Ovary (tissue), 9 donors: ENCODE data around the gene CNNM2. TPM values are rescaled to one million over a fixed set of nuclear protein-coding genes. Genes with fewer than 3 reads are reported as not detected.

Experiments used
- DNase-seq, 5 donors: peaks; one replicate each; pipeline ENCODE4 v3.0.0-alpha.2; 2019 to 2020
- H3K27ac ChIP-seq, 2 donors: fragments of 200-600 bp; one replicate each; pipeline versions ENCODE4 v1.5.1 to v1.8.0; 2019 to 2022
- H3K27me3 ChIP-seq: fragments of 200-600 bp; one replicate; pipeline ENCODE4 v1.8.0; 2022
- H3K36me3 ChIP-seq: fragments of 200-600 bp; sonication (generic); one replicate; pipeline ENCODE4 v1.5.1; 2019
- H3K4me1 ChIP-seq: one replicate; pipeline ENCODE4 v1.8.1; 2013; ENCODE audit warnings: mild to moderate bottlenecking, moderate library complexity; ENCODE audit not compliant: insufficient read depth
- H3K4me3 ChIP-seq: fragments of 200-600 bp; sonication (generic); one replicate; pipeline ENCODE4 v1.5.1; 2017
- H3K9me3 ChIP-seq, 2 donors: fragments of 200-600 bp in 1 of 2; sonication (generic) in 1 of 2; one replicate each; pipeline versions ENCODE4 v1.5.1 to v1.8.1; 2013 to 2019; ENCODE audit warnings: mild to moderate bottlenecking in 1 of 2, moderate library complexity in 1 of 2
- EP300 ChIP-seq: sonication (generic); formaldehyde crosslinking; IDR thresholded peaks from one replicate; pipeline ENCODE4 v1.6.1; 2017; ENCODE audit warnings: antibody characterized with exemption
- POLR2A ChIP-seq: fragments of 450-650 bp; IDR thresholded peaks from one replicate; pipeline ENCODE4 v1.6.1; 2017; ENCODE audit warnings: antibody characterized with exemption, mild to moderate bottlenecking, moderate library complexity
- WGBS, 3 donors: extraction: QIAGEN DNeasy Blood & Tissue Kit in 1 of 3; methylation state at CpG; one replicate each; pipeline versions ENCODE4 v1.1.5 to v1.1.7; 2013 to 2017; 5-methylcytosine and 5-hydroxymethylcytosine counted together
- intact Hi-C, 4 donors: fragments of 100-400 bp; cut with DNase I; formaldehyde crosslinking; loops; one replicate each; pipeline versions ENCODE4 v1.11.0 to v1.15.1; 2022 to 2023
- polyA plus RNA-seq, 2 donors: library from polyadenylated mRNA; stranded (reverse); fragments of 200-250 nt in 1 of 2; fragments of 350-450 nt in 1 of 2; fragmentation: Illumina TruSeq in 1 of 2; extraction: RNeasy Lipid Tissue Mini Kit (QIAGEN cat#74804) in 1 of 2; gene quantifications; one replicate each; pipeline ENCODE4 v1.2.3, GENCODE V29; 2013 to 2014
- total RNA-seq, 7 donors: library from RNA; depleted of rRNA in 2 of 7; stranded (reverse); fragments of >200 nt in 2 of 7; fragmentation: NEBNext Ultra II Directional in 3 of 7; extraction: Animal tissue kit (Norgen Biotek cat#: 25700) in 3 of 7; gene quantifications; one replicate each; pipeline versions ENCODE4 v1.1.0 to v1.2.4, GENCODE V29; 2016 to 2023
- TF ChIP-seq, protein P1 (sequence below), 3 donors: fragments of 450-650 bp in 2 of 3; fragments of 200-600 bp in 1 of 3; IDR thresholded peaks; one replicate each; pipeline versions ENCODE4 v1.5.1 to v1.8.0; 2016 to 2022; ENCODE audit warnings: antibody characterized with exemption in 3 of 3, mild to moderate bottlenecking in 1 of 3
- donor health status: DM: no; HTN: no; CAD: no; lungs with moderate emphysema.
- donor health status: DM: no; HTN: no; CAD: no.
- donor health status: Bipolar disorder and iron deficiency.
- donor health status: DM: yes; HTN: yes; CAD: no.
- donor health status: DM: no; HTN: no; CAD: no.
- donor health status: DM: yes; HTN: yes; CAD: no.

Gene CNNM2
- total and polyA plus RNA-seq, 9 donors: 5.4 to 15.0 (median 8.9) TPM

DNA sequence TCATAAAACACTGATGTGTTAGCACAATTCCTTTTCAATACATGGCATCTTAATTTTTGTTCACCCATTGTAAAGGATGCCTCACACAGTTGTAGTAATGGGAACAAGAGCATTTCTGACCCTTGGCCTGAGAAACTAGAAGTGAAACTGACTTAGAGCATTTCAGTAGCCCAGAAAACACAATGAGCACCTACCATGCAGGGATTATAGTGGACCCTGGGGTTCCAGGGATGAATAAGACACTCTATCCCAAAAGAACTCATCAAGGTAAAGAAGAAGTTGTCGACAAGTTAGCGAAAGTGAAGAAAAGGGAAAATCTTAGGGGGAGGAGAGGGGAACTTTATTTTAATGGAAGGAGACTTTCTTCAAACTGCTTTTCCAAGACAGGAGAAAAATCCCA lies 149.4 kb downstream of the CNNM2 start:
- Histone ChIP-seq H3K4me1 (no peaks in the 10 kb centered on the region), H3K9me3 (no peaks in the 10 kb centered on the region), H3K27ac (no peak overlapping the region), H3K4me3 (no peak overlapping the region), H3K36me3 (no peaks in the 10 kb centered on the region), H3K27me3 (no peaks in the 10 kb centered on the region)
- DNase-seq: no peak
- intact Hi-C loops: loop anchor here in 3 of 4 donors (5.0 to 10.0 kb wide), 4 partner anchors 150 to 333 kb away; partner anchors contain the start of genes CNNM2 (in 2 of the 3) and CYP17A1 (in 2 of the 3)
- 92 to 96% (median 94%) methylated on average over 2 of the region's 2 CpGs for WGBS, 3 donors
- TF ChIP-seq, protein P1, sequence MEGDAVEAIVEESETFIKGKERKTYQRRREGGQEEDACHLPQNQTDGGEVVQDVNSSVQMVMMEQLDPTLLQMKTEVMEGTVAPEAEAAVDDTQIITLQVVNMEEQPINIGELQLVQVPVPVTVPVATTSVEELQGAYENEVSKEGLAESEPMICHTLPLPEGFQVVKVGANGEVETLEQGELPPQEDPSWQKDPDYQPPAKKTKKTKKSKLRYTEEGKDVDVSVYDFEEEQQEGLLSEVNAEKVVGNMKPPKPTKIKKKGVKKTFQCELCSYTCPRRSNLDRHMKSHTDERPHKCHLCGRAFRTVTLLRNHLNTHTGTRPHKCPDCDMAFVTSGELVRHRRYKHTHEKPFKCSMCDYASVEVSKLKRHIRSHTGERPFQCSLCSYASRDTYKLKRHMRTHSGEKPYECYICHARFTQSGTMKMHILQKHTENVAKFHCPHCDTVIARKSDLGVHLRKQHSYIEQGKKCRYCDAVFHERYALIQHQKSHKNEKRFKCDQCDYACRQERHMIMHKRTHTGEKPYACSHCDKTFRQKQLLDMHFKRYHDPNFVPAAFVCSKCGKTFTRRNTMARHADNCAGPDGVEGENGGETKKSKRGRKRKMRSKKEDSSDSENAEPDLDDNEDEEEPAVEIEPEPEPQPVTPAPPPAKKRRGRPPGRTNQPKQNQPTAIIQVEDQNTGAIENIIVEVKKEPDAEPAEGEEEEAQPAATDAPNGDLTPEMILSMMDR (IDR thresholded peaks at IDR 0.05): no peak
- TF ChIP-seq EP300 (no peak), POLR2A (no peak)

DNA sequence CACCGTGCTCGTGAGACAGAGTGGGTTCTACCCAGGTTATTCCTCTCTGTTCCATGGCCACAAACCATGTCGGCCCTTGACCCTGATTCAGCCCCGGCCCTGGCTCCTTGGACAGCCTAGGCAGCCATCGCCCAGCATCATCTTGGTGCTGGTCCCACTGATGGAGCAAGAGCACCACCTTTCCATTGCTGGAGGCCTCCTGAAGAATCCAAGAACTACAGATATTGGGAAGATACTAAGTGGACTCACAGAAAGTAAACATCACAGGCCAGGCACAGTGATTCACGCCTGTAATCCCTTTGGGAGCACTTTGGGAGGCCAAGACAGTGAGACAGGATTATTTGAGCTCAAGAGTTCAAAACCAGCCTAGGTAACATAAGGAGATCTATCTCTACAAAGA lies 149.9 kb downstream of the CNNM2 start:
- WGBS, 3 donors: 80 to 85% (median 80%) methylated on average over 6 of the region's 6 CpGs
- intact Hi-C loops: loop anchor here (2.0 to 10.0 kb wide), 5 partner anchors 151 to 333 kb away; partner anchors contain the start of genes CNNM2 (in 2 of the 4) and CYP17A1 (in 2 of the 4)

DNA sequence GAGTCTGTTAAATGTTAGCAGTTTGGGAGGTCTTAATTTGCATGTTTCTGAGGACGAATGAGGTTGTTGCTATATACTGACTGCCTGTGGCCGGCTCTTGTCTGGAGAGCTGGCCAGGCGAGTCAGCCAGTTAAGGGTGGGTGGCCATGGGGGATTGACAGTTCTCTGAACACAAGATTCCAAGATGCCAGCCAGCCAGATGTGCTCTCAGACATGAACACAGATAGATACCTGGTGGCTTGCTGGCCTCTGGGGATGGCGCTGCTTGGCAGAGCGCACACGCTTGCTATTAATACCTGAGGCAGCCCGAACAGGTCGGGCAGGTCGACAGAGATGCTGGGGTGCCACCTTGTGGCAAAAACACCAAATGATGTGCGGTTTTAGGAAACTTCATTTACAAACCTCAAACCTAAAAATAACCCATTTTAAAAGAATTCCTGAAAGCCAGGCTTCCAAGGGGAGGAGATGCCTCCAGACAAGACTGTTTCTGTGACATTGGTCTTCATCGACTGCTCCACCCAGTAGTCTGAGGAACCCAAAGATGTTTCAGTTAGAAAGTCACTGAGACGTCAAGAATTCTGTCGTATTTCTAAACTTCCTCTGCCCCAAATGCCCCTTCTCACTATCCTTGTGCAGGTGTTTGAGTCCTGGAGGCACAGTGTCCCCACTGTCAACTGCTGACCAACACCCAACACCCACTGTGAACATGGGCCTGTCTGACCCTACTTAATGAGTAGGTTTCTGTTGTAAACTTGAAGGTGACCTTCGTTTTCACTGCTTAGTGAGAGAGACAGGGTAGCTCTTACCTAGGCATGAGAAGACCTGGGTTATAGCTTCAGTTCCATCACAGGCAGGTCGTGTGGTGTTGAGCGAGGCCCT lies 151.6 kb downstream of the CNNM2 start:
- TF ChIP-seq, protein P1 (IDR thresholded peaks at IDR 0.05): peak; percentile 70 to 74 (median 73)
- TF ChIP-seq EP300 (no peak), POLR2A (no peak)
- no peaks in the 10 kb centered on the region for H3K4me1 ChIP-seq
- H3K27ac ChIP-seq: no peak overlapping the region
- DNase-seq: peak; percentile 54 to 75 (median 73)
- no peaks in the 10 kb centered on the region for H3K9me3 ChIP-seq
- H3K36me3 ChIP-seq: no peaks in the 10 kb centered on the region
- intact Hi-C loops: loop anchor here (1.0 to 10.0 kb wide), 8 partner anchors 152 to 345 kb away; partner anchors contain the start of genes CYP17A1 (in 3 of the 4), CNNM2 (in 2 of the 4) and RPEL1 (in 1 of the 4)
- no peak overlapping the region for H3K4me3 ChIP-seq
- 37 to 42% (median 42%) methylated on average over 16 of the region's 16 CpGs for WGBS, 3 donors
- H3K27me3 ChIP-seq: no peaks in the 10 kb centered on the region

More for the DNA sequence above, 149.9 kb downstream of the CNNM2 start:
- no peaks in the 10 kb centered on the region for H3K9me3 ChIP-seq
- H3K27me3 ChIP-seq: no peaks in the 10 kb centered on the region
- TF ChIP-seq, protein P1 (IDR thresholded peaks at IDR 0.05): no peak
- TF ChIP-seq POLR2A (no peak), EP300 (no peak)
- H3K27ac ChIP-seq: no peak overlapping the region
- H3K36me3 ChIP-seq: no peaks in the 10 kb centered on the region
- DNase-seq: no peak
- H3K4me3 ChIP-seq: no peak overlapping the region
- H3K4me1 ChIP-seq: no peaks in the 10 kb centered on the region

DNA sequence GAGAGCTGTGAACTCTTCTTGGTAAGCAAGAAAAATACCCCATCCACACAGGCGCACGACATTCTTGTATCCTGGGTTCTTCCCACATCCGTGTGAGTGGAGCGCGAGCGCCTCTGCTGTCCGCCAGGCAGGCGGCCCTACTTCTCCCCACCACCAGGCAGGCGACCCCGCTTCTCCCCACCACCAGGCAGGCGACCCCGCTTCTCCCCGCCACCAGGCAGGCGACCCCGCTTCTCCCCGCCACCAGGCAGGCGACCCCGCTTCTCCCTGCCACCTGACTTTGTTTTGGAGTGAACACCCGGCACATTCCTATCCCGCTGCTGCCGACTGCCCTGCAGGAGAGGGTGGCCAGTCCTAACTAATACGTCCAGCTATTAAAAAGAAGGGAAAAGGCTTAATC lies 154.2 kb downstream of the CNNM2 start:
- TF ChIP-seq EP300: no peak
- TF ChIP-seq POLR2A: no peak
- TF ChIP-seq, protein P1 (IDR thresholded peaks at IDR 0.05): no peak
- H3K27me3 ChIP-seq: no peaks in the 10 kb centered on the region
- no peaks in the 10 kb centered on the region for H3K36me3 ChIP-seq
- H3K4me3 ChIP-seq: no peak overlapping the region
- intact Hi-C loops: loop anchor here in 3 of 4 donors (10.0 kb wide), 4 partner anchors 173 to 347 kb away; partner anchors contain the start of genes CYP17A1 (in 1 of the 3) and RPEL1 (in 1 of the 3)
- no peaks in the 10 kb centered on the region for H3K4me1 ChIP-seq
- 90 to 92% (median 92%) methylated on average over 22 of the region's 22 CpGs for WGBS, 3 donors
- no peak overlapping the region for H3K27ac ChIP-seq
- DNase-seq: no peak
- no peaks in the 10 kb centered on the region for H3K9me3 ChIP-seq
